ENCODE data around the gene CNTN5.

Gene CNTN5

GRCh38 chr11:99841885-99842284 is 821.1 kb downstream of the CNTN5 start:
- Mint-ChIP-seq H3K4me1 (no peaks in the 10 kb centered on the region), H3K9me3 (no peaks in the 10 kb centered on the region), H3K27me3 (no peaks in the 10 kb centered on the region), H3K27ac (no peak overlapping the region), H3K4me3 (no peak overlapping the region), H3K36me3 (no peaks in the 10 kb centered on the region)
- ATAC-seq (replicated peaks) (no peak), DNase-seq (no peak)

DNA sequence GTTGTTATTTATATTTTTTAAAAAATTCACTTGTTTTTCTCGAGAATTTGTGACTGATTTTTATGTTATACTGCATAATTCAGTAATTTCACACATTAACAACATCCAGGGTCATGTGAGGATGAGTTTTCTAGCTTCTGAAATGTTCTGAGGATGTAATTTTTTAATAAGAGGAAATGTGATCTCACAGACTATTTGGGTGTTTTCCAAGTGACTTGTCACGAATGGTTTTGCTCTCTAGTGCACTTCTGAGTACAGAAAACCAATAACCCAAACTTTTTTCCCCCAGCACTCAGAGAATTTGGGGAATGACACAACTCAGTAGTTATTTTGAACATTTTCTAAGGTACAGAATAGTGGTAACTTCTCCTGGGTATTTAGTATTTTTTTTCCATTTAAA is 845.2 kb downstream of the CNTN5 start:
- H3K27me3 Mint-ChIP-seq: no peaks in the 10 kb centered on the region
- H3K4me3 Mint-ChIP-seq: no peak overlapping the region
- no peaks in the 10 kb centered on the region for H3K9me3 Mint-ChIP-seq
- DNase-seq (no peak), ATAC-seq (replicated peaks) (no peak)
- H3K36me3 Mint-ChIP-seq: no peaks in the 10 kb centered on the region
- no peak overlapping the region for H3K27ac Mint-ChIP-seq
- H3K4me1 Mint-ChIP-seq: no peaks in the 10 kb centered on the region

- H3K27ac Mint-ChIP-seq: no peak overlapping the region
- no peak for DNase-seq
- no peaks in the 10 kb centered on the region for H3K36me3 Mint-ChIP-seq
- H3K4me1 Mint-ChIP-seq: no peaks in the 10 kb centered on the region
- no peak overlapping the region for H3K4me3 Mint-ChIP-seq
- H3K9me3 Mint-ChIP-seq: no peaks in the 10 kb centered on the region
- no peaks in the 10 kb centered on the region for H3K27me3 Mint-ChIP-seq
- ATAC-seq (replicated peaks): no peak
Observed at GRCh38 chr11:99881610-99882009, 860.9 kb downstream of the CNTN5 start.

DNA sequence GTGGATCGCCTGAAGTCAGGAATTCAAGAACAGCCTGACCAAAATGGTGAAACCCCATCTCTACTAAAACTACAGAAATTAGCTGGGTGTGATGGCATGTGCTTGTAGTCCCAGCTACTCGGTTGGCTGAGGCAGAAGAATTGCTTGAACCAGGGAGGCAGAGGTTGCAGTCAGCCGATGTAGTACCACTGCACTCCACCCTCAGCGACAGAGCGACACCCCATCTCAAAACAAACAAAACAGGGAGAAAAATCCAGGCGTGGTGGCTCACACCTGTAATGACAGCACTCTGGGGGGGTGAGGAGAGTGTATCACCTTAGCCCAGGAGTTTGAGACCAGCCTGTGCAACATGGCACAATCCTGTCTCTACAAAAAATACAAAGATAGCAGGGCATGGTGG is 864.0 kb downstream of the CNTN5 start:
- DNase-seq (no peak), ATAC-seq (replicated peaks) (no peak)
- Mint-ChIP-seq H3K36me3 (no peaks in the 10 kb centered on the region), H3K27me3 (no peaks in the 10 kb centered on the region), H3K4me1 (no peaks in the 10 kb centered on the region), H3K4me3 (no peak overlapping the region), H3K9me3 (no peaks in the 10 kb centered on the region), H3K27ac (no peak overlapping the region)

DNA sequence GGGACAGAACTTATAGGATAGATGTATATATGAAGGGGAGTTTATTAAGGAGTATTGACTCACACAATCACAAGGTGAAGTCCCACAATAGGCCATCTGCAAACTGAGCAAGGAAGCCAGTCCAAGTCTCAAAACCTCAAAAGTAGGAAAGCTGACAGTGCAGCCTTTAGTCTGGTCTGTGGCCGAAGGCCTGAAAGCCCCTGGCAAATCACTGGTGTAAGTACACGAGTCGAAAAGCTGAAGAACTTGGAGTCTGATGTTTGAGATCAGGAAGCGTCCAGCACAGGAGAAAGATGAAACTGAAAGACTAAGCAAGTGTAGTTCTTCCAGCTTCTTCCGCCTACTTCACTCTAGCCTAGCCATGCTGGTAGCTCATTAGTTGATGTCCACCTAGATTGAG is 866.7 kb downstream of the CNTN5 start:
- Mint-ChIP-seq H3K27me3 (no peaks in the 10 kb centered on the region), H3K36me3 (no peaks in the 10 kb centered on the region), H3K4me1 (no peaks in the 10 kb centered on the region), H3K27ac (no peak overlapping the region), H3K9me3 (peaks cover 0 to 3% of the 10 kb centered on the region in 2 donors), H3K4me3 (no peak overlapping the region)
- DNase-seq (no peak), ATAC-seq (replicated peaks) (no peak)

GRCh38 chr11:99893811-99894210 is 873.1 kb downstream of the CNTN5 start:
- no peak for DNase-seq
- Mint-ChIP-seq H3K9me3 (peaks cover 0 to 10% of the 10 kb centered on the region in 2 donors), H3K27ac (no peak overlapping the region), H3K27me3 (no peaks in the 10 kb centered on the region), H3K4me3 (no peak overlapping the region), H3K4me1 (no peaks in the 10 kb centered on the region), H3K36me3 (no peaks in the 10 kb centered on the region)
- ATAC-seq (replicated peaks): no peak

DNA sequence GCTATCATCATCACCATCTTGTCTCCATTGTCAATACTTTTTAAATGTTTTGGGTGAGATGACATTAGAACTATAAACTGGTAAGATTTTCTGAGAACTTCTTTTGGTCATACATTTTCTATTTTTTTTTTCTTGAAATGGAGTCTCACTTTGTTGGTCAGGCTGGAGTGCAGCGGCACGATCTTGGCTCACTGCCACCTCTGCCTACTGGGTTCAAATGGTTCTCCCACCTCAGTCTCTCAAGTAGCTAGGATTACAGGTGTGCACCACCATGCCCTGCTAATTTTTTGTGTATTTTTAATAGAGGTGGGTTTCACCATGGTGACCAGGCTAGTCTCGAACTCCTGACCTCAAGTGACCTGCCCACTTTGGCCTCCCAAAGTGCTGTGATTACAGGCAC is 880.4 kb downstream of the CNTN5 start:
- H3K4me1 Mint-ChIP-seq: no peaks in the 10 kb centered on the region
- no peak for DNase-seq
- H3K27ac Mint-ChIP-seq: no peak overlapping the region
- ATAC-seq (replicated peaks): no peak
- H3K27me3 Mint-ChIP-seq: no peaks in the 10 kb centered on the region
- peaks cover 5 to 18% of the 10 kb centered on the region in 2 donors for H3K9me3 Mint-ChIP-seq
- no peak overlapping the region for H3K4me3 Mint-ChIP-seq
- no peaks in the 10 kb centered on the region for H3K36me3 Mint-ChIP-seq

DNA sequence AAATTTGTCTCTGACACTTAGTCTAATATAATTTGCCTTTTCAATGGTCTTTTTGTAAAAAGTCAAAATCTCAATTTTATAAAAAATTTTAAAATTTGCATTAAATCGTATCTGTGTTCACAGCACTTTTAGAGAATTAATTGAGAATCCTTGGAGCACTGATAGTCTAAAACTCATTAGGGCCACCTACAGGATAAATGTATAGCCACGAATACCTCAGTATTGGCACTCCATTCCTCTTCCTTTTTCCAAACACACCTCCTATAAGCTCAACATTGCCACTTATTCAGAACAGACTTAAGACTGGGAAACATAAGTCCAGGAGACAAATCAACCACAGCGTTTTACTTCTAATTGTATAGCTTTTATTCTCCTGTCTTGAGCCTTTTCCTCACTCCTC is 890.4 kb downstream of the CNTN5 start:
- Mint-ChIP-seq H3K27ac (no peak overlapping the region), H3K36me3 (no peaks in the 10 kb centered on the region), H3K9me3 (peaks cover 0 to 1% of the 10 kb centered on the region in 2 donors), H3K27me3 (no peaks in the 10 kb centered on the region), H3K4me1 (no peaks in the 10 kb centered on the region), H3K4me3 (no peak overlapping the region)
- ATAC-seq (replicated peaks) (no peak), DNase-seq (no peak)

GRCh38 chr11:99916078-99916477 is 895.3 kb downstream of the CNTN5 start:
- Mint-ChIP-seq H3K27me3 (no peaks in the 10 kb centered on the region), H3K4me1 (no peaks in the 10 kb centered on the region), H3K27ac (no peak overlapping the region), H3K36me3 (no peaks in the 10 kb centered on the region), H3K9me3 (peaks cover 9 to 10% of the 10 kb centered on the region in 2 donors), H3K4me3 (no peak overlapping the region)
- ATAC-seq (replicated peaks) (no peak), DNase-seq (no peak)

GRCh38 chr11:99918761-99919160 is 898.0 kb downstream of the CNTN5 start:
- DNase-seq (no peak), ATAC-seq (replicated peaks) (no peak)
- H3K27ac Mint-ChIP-seq: no peak overlapping the region
- no peaks in the 10 kb centered on the region for H3K36me3 Mint-ChIP-seq
- H3K9me3 Mint-ChIP-seq: peaks cover 10 to 11% of the 10 kb centered on the region in 2 donors
- H3K4me1 Mint-ChIP-seq: no peaks in the 10 kb centered on the region
- no peaks in the 10 kb centered on the region for H3K27me3 Mint-ChIP-seq
- H3K4me3 Mint-ChIP-seq: no peak overlapping the region

DNA sequence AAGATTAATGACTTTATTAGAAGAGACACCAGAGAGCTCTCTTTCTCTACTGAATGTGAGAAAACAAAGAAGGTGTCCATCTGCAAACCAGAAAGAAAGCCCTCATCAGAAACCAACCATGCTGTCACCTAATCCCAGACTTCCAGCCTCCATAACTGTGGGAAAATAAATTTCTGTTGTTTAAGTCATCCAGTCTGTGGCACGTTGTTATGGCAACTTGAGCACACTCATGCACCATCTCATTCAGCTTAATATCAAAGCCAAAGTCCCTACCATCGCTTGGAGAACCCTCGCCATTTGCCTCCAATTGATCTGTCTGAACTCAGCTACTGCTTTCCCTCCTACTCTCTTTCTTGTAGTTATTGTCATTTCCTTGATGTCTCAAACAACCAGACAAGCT is 900.2 kb downstream of the CNTN5 start:
- no peak overlapping the region for H3K27ac Mint-ChIP-seq
- DNase-seq: no peak
- H3K4me1 Mint-ChIP-seq: no peaks in the 10 kb centered on the region
- peaks cover 10 to 11% of the 10 kb centered on the region in 2 donors for H3K9me3 Mint-ChIP-seq
- no peak for ATAC-seq (replicated peaks)
- H3K36me3 Mint-ChIP-seq: no peaks in the 10 kb centered on the region
- no peaks in the 10 kb centered on the region for H3K27me3 Mint-ChIP-seq
- no peak overlapping the region for H3K4me3 Mint-ChIP-seq

- H3K4me3 Mint-ChIP-seq: no peak overlapping the region
- no peaks in the 10 kb centered on the region for H3K4me1 Mint-ChIP-seq
- H3K9me3 Mint-ChIP-seq: peaks cover 9 to 15% of the 10 kb centered on the region in 2 donors
- DNase-seq (no peak), ATAC-seq (replicated peaks) (no peak)
- no peak overlapping the region for H3K27ac Mint-ChIP-seq
- no peaks in the 10 kb centered on the region for H3K27me3 Mint-ChIP-seq
- no peaks in the 10 kb centered on the region for H3K36me3 Mint-ChIP-seq
Observed at GRCh38 chr11:99925968-99926367, 905.2 kb downstream of the CNTN5 start.

GRCh38 chr11:99932684-99933083 is 911.9 kb downstream of the CNTN5 start:
- DNase-seq (no peak), ATAC-seq (replicated peaks) (no peak)
- Mint-ChIP-seq H3K36me3 (no peaks in the 10 kb centered on the region), H3K4me3 (no peak overlapping the region), H3K27me3 (no peaks in the 10 kb centered on the region), H3K4me1 (no peaks in the 10 kb centered on the region), H3K9me3 (peaks cover 9% of the 10 kb centered on the region in 2 donors), H3K27ac (no peak overlapping the region)

- no peak overlapping the region for H3K4me3 Mint-ChIP-seq
- no peak for ATAC-seq (replicated peaks)
- no peaks in the 10 kb centered on the region for H3K27me3 Mint-ChIP-seq
- no peaks in the 10 kb centered on the region for H3K36me3 Mint-ChIP-seq
- peaks cover 5% of the 10 kb centered on the region in 2 donors for H3K9me3 Mint-ChIP-seq
- H3K4me1 Mint-ChIP-seq: no peaks in the 10 kb centered on the region
- DNase-seq: no peak
- H3K27ac Mint-ChIP-seq: no peak overlapping the region
Observed at GRCh38 chr11:99934008-99934407, 913.3 kb downstream of the CNTN5 start.

DNA sequence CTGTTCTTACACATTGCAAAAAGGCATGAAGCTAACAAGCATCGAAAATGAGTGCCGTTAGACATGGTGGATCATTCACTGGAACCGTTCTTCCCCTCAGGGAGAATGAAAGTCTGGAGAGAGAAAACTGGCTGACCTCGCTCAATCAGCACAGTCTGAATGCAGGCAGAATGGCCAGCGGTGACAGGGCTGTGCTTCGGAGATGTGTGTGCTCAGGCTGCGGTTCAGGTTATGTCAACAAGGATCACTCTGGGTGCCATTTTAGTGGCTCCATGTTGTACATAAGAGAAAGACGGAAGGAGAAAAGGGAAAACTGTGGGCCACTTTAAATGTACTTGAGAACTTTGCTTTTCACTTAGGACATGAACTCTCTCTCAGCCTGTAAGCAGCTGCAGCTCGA is 916.6 kb downstream of the CNTN5 start:
- H3K9me3 Mint-ChIP-seq: no peaks in the 10 kb centered on the region
- H3K27ac Mint-ChIP-seq: no peak overlapping the region
- no peaks in the 10 kb centered on the region for H3K4me1 Mint-ChIP-seq
- no peaks in the 10 kb centered on the region for H3K36me3 Mint-ChIP-seq
- ATAC-seq (replicated peaks) (no peak), DNase-seq (no peak)
- H3K27me3 Mint-ChIP-seq: no peaks in the 10 kb centered on the region
- H3K4me3 Mint-ChIP-seq: no peak overlapping the region

DNA sequence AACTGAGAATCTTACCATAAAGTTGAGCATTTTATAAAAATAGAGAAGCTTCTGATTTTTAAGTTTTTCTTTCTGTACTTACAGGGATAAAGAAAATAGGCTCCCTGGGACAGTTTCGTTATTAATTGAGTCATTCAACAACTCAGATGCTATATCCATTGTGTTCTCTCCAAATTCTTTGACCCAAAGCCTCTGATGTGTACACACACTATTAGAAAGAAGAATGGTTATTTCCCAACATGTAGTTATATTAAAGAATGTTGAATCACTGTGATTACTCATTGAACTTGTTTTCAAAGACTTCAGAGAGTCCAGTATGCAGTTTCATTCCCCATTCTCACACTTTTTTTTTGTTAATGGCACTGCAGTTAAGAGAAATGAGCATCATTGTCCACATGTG is 932.1 kb downstream of the CNTN5 start:
- DNase-seq: no peak
- Mint-ChIP-seq H3K36me3 (no peaks in the 10 kb centered on the region), H3K4me1 (no peaks in the 10 kb centered on the region), H3K9me3 (peaks cover 0 to 1% of the 10 kb centered on the region in 2 donors), H3K27ac (no peak overlapping the region), H3K4me3 (no peak overlapping the region), H3K27me3 (no peaks in the 10 kb centered on the region)
- ATAC-seq (replicated peaks): no peak
